WTC11 (cell line): ENCODE measurements around the gene MTCL1. TPM values are rescaled to one million over a fixed set of nuclear protein-coding genes. Genes with fewer than 3 reads are reported as not detected.
A peak's percentile ranks its signal among the peaks of the same experiment; 100 is the strongest.

ENCODE experiments used
- ATAC-seq: fragments of 200-7000 bp; cut with Tn5 transposase; 2 replicates; pipeline ENCODE4 v1.10.0; 2021; ENCODE audit warnings: mild to moderate bottlenecking, moderate library complexity
- CTCF ChIA-PET: fragments of 300-600 bp; sonication (Branson Sonifier 250); formaldehyde crosslinking; loops from one replicate; lab custom pipeline; 2021; ENCODE audit warnings: antibody characterized with exemption; lab: Charles Lee
- POLR2A ChIA-PET: fragments of 350-600 bp; sonication (Branson Sonifier 250); formaldehyde crosslinking; loops from one replicate; lab custom pipeline; 2021; ENCODE audit warnings: antibody characterized with exemption; lab: Charles Lee
- DNase-seq: peaks from one replicate; pipeline ENCODE4 v3.0.0; 2021; ENCODE audit warnings: low spot score
- H3K27ac Mint-ChIP-seq: 2 replicates; pipeline ENCODE4 v1.8.0; 2021; ENCODE audit warnings: mixed read lengths
- H3K27me3 Mint-ChIP-seq: 2 replicates; pipeline ENCODE4 v1.8.0; 2021; ENCODE audit warnings: low read depth, mild to moderate bottlenecking, moderate library complexity, mixed read lengths
- H3K36me3 Mint-ChIP-seq: 2 replicates; pipeline ENCODE4 v1.8.0; 2021; ENCODE audit warnings: mixed read lengths
- H3K4me1 Mint-ChIP-seq: 2 replicates; pipeline ENCODE4 v1.8.0; 2022; ENCODE audit warnings: mixed read lengths
- H3K4me3 Mint-ChIP-seq: 2 replicates; pipeline ENCODE4 v1.8.0; 2021; ENCODE audit warnings: mild to moderate bottlenecking, moderate library complexity, mixed read lengths
- H3K9me3 Mint-ChIP-seq: 2 replicates; pipeline ENCODE4 v1.8.0; 2021; ENCODE audit warnings: mixed read lengths
- FOXP1 ChIP-seq: sonication (generic); formaldehyde crosslinking; IDR thresholded peaks from 2 replicates; pipeline ENCODE4 v1.8.0; 2022; ENCODE audit warnings: missing genetic modification reagents, mild to moderate bottlenecking, moderate library complexity, borderline replicate concordance
- GABPB1 ChIP-seq: sonication (generic); formaldehyde crosslinking; IDR thresholded peaks from 2 replicates; pipeline ENCODE4 v1.8.1; 2023; ENCODE audit warnings: mild to moderate bottlenecking, missing genetic modification reagents
- KAT7 ChIP-seq: sonication (generic); formaldehyde crosslinking; IDR thresholded peaks from 2 replicates; pipeline ENCODE4 v1.8.1; 2023; ENCODE audit warnings: missing genetic modification reagents, mild to moderate bottlenecking, borderline replicate concordance
- NFATC4 ChIP-seq: fragments of 250-450 bp; sonication (Bioruptor Pico); IDR thresholded peaks from 2 replicates; pipeline ENCODE4 v1.9.0; 2021; ENCODE audit warnings: mild to moderate bottlenecking
- RELA ChIP-seq: sonication (generic); formaldehyde crosslinking; IDR thresholded peaks from 2 replicates; pipeline ENCODE4 v1.8.1; 2022; ENCODE audit warnings: missing genetic modification reagents, mild to moderate bottlenecking, borderline replicate concordance
- ZNF121 ChIP-seq: sonication (generic); formaldehyde crosslinking; IDR thresholded peaks from 2 replicates; pipeline ENCODE4 v1.8.0; 2023; ENCODE audit warnings: missing genetic modification reagents
- ZNF138 ChIP-seq: sonication (generic); formaldehyde crosslinking; conservative IDR thresholded peaks from 2 replicates; pipeline ENCODE4 v1.8.1; 2022; ENCODE audit warnings: mild to moderate bottlenecking, moderate library complexity, missing genetic modification reagents
- ZNF416 ChIP-seq: fragments of 250-450 bp; sonication (Bioruptor Pico); IDR thresholded peaks from 2 replicates; pipeline ENCODE4 v1.9.0; 2021; ENCODE audit warnings: mild to moderate bottlenecking, inconsistent platforms
- ZNF423 ChIP-seq: fragments of 250-450 bp; sonication (Bioruptor Pico); IDR thresholded peaks from 2 replicates; pipeline ENCODE4 v2.1.2; 2022; ENCODE audit warnings: mild to moderate bottlenecking, moderate library complexity
- total RNA-seq: library from RNA; stranded (reverse); gene quantifications from 3 replicates; pipeline ENCODE4 v1.2.3, GENCODE V29; 2021
- TF ChIP-seq, protein P1 (sequence below): fragments of 250-450 bp; sonication (Bioruptor Pico); IDR thresholded peaks from 2 replicates; pipeline ENCODE4 v1.9.0; 2021; ENCODE audit warnings: moderate library complexity, mild to moderate bottlenecking, inconsistent platforms, borderline replicate concordance
- TF ChIP-seq, protein P2 (sequence below): sonication (generic); formaldehyde crosslinking; IDR thresholded peaks from 2 replicates; pipeline ENCODE4 v1.8.1; 2023; ENCODE audit warnings: mild to moderate bottlenecking, missing genetic modification reagents
- TF ChIP-seq, protein P3 (sequence below): fragments of 200-600 bp; IDR thresholded peaks from 2 replicates; pipeline ENCODE4 v1.8.0; 2022; ENCODE audit warnings: antibody characterized with exemption
- TF ChIP-seq, protein P4 (sequence below): sonication (generic); formaldehyde crosslinking; IDR thresholded peaks from 2 replicates; pipeline ENCODE4 v1.8.0; 2022; ENCODE audit warnings: missing genetic modification reagents
- TF ChIP-seq, protein P5 (sequence below): fragments of 250-450 bp; sonication (Bioruptor Pico); conservative IDR thresholded peaks from 2 replicates; pipeline ENCODE4 v1.9.0; 2021; ENCODE audit warnings: mild to moderate bottlenecking
- TF ChIP-seq, protein P6 (sequence below): sonication (generic); formaldehyde crosslinking; conservative IDR thresholded peaks from 2 replicates; pipeline ENCODE4 v1.8.1; 2023; ENCODE audit warnings: mild to moderate bottlenecking, low read depth, missing genetic modification reagents, moderate library complexity

The MTCL1 gene
- total RNA-seq, 1 experiment from 2014 or later = 64.3 TPM

DNA sequence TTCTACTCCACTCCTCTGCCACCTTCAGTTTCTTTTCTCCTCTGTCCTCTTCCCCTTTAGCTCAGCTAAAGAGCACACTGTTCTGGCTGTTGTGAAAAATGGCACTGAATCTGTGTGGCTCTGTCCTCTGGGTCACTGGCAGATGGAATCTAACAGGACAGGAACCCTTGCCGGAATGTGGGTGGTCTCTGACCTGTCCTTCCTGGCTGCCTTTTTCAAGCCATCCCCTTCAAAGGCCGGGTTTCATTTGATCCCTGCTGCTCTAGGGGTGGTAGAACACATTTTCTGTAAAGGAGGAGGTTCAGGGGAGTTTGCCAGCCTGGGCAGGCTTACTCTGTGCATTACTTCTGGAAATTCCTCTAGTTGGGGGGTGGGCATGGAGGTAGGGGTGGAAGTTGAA lies 29.9 kb downstream of the MTCL1 start:
- POLR2A ChIA-PET = no interaction called here
- H3K9me3 Mint-ChIP-seq = no peaks in the 10 kb centered on the region; the same call in 1 of the 2 replicates
- no peak overlapping the region for H3K4me3 Mint-ChIP-seq
- peak overlapping the region; percentile 64 for H3K27ac Mint-ChIP-seq
- DNase-seq (peak; percentile 22), ATAC-seq (peak; percentile 61)
- H3K4me1 Mint-ChIP-seq = peaks cover 54% of the 10 kb centered on the region
- CTCF ChIA-PET = interaction anchor here (1.1 kb wide), 1 partner anchor 81 kb away, joined by 3 read pairs; no protein-coding TSS in a partner anchor
- peaks cover 46% of the 10 kb centered on the region for H3K36me3 Mint-ChIP-seq
- no peaks in the 10 kb centered on the region for H3K27me3 Mint-ChIP-seq
- TF ChIP-seq KAT7 (CRISPR knock-in tag) (no peak), ZNF121 (CRISPR knock-in tag) (no peak), ZNF138 (no peak), GABPB1 (CRISPR knock-in tag) (no peak), FOXP1 (no peak), ZNF416 (no peak), NFATC4 (CRISPR knock-in tag) (no peak), RELA (CRISPR knock-in tag) (no peak), ZNF423 (no peak)
- TF ChIP-seq, protein P1, sequence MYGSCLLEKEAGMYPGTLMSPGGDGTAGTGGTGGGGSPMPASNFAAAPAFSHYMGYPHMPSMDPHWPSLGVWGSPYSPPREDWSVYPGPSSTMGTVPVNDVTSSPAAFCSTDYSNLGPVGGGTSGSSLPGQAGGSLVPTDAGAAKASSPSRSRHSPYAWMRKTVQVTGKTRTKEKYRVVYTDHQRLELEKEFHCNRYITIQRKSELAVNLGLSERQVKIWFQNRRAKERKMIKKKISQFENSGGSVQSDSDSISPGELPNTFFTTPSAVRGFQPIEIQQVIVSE = no peak
- TF ChIP-seq, protein P2, sequence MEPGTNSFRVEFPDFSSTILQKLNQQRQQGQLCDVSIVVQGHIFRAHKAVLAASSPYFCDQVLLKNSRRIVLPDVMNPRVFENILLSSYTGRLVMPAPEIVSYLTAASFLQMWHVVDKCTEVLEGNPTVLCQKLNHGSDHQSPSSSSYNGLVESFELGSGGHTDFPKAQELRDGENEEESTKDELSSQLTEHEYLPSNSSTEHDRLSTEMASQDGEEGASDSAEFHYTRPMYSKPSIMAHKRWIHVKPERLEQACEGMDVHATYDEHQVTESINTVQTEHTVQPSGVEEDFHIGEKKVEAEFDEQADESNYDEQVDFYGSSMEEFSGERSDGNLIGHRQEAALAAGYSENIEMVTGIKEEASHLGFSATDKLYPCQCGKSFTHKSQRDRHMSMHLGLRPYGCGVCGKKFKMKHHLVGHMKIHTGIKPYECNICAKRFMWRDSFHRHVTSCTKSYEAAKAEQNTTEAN = no peak
- TF ChIP-seq, protein P3, sequence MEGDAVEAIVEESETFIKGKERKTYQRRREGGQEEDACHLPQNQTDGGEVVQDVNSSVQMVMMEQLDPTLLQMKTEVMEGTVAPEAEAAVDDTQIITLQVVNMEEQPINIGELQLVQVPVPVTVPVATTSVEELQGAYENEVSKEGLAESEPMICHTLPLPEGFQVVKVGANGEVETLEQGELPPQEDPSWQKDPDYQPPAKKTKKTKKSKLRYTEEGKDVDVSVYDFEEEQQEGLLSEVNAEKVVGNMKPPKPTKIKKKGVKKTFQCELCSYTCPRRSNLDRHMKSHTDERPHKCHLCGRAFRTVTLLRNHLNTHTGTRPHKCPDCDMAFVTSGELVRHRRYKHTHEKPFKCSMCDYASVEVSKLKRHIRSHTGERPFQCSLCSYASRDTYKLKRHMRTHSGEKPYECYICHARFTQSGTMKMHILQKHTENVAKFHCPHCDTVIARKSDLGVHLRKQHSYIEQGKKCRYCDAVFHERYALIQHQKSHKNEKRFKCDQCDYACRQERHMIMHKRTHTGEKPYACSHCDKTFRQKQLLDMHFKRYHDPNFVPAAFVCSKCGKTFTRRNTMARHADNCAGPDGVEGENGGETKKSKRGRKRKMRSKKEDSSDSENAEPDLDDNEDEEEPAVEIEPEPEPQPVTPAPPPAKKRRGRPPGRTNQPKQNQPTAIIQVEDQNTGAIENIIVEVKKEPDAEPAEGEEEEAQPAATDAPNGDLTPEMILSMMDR = no peak
- TF ChIP-seq, protein P4, sequence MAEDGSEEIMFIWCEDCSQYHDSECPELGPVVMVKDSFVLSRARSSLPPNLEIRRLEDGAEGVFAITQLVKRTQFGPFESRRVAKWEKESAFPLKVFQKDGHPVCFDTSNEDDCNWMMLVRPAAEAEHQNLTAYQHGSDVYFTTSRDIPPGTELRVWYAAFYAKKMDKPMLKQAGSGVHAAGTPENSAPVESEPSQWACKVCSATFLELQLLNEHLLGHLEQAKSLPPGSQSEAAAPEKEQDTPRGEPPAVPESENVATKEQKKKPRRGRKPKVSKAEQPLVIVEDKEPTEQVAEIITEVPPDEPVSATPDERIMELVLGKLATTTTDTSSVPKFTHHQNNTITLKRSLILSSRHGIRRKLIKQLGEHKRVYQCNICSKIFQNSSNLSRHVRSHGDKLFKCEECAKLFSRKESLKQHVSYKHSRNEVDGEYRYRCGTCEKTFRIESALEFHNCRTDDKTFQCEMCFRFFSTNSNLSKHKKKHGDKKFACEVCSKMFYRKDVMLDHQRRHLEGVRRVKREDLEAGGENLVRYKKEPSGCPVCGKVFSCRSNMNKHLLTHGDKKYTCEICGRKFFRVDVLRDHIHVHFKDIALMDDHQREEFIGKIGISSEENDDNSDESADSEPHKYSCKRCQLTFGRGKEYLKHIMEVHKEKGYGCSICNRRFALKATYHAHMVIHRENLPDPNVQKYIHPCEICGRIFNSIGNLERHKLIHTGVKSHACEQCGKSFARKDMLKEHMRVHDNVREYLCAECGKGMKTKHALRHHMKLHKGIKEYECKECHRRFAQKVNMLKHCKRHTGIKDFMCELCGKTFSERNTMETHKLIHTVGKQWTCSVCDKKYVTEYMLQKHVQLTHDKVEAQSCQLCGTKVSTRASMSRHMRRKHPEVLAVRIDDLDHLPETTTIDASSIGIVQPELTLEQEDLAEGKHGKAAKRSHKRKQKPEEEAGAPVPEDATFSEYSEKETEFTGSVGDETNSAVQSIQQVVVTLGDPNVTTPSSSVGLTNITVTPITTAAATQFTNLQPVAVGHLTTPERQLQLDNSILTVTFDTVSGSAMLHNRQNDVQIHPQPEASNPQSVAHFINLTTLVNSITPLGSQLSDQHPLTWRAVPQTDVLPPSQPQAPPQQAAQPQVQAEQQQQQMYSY (CRISPR knock-in tag) = no peak
- TF ChIP-seq, protein P5, sequence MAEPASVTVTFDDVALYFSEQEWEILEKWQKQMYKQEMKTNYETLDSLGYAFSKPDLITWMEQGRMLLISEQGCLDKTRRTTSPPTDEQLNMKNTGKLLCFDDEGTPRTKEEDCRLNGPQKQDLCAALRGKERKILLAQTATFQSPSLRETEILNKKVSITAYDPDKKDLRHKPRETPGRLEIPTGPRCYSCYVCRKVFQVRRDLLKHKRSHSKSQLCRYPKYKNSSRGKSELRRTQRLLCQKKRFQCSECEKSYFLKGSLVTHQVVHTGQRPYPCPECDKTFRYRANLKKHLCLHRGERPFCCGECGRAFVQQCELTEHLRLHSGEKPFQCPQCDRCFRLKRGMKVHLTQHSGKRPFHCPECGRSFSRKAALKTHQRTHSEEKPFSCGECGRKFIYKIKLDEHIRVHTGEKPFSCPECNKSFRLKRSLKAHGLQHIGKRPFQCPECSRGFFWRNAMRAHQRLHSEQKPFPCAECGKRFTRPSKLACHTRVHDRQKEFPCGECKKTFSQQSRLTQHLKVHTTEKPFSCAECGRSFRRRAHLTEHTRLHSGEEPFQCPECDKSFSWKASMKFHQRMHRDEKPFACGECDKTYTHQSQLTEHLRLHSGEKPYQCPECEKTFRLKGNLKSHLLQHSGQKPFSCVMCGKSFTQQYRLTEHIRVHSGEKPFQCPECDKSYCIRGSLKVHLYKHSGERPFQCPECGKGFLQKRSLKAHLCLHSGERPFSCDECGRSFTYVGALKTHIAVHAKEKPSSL = no peak
- TF ChIP-seq, protein P6, sequence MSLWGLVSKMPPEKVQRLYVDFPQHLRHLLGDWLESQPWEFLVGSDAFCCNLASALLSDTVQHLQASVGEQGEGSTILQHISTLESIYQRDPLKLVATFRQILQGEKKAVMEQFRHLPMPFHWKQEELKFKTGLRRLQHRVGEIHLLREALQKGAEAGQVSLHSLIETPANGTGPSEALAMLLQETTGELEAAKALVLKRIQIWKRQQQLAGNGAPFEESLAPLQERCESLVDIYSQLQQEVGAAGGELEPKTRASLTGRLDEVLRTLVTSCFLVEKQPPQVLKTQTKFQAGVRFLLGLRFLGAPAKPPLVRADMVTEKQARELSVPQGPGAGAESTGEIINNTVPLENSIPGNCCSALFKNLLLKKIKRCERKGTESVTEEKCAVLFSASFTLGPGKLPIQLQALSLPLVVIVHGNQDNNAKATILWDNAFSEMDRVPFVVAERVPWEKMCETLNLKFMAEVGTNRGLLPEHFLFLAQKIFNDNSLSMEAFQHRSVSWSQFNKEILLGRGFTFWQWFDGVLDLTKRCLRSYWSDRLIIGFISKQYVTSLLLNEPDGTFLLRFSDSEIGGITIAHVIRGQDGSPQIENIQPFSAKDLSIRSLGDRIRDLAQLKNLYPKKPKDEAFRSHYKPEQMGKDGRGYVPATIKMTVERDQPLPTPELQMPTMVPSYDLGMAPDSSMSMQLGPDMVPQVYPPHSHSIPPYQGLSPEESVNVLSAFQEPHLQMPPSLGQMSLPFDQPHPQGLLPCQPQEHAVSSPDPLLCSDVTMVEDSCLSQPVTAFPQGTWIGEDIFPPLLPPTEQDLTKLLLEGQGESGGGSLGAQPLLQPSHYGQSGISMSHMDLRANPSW (CRISPR knock-in tag) = no peak
